Liver (tissue), 3 donors: ENCODE results near the gene SPTBN1.

Experiments
- CTCF ChIP-seq: fragments of 150-350 bp; IDR thresholded peaks from 2 replicates; pipeline ENCODE4 v1.5.1; 2017; ENCODE audit warnings: improper control_type of control experiment, low read depth, low read length; ENCODE audit not compliant: missing input control
- GABPA ChIP-seq, 2 donors: IDR thresholded peaks in 1 of 2; conservative IDR thresholded peaks in 1 of 2; 2 replicates each; pipeline ENCODE4 v1.6.1; 2016; ENCODE audit warnings: antibody characterized with exemption in 2 of 2, mild to moderate bottlenecking in 1 of 2, moderate library complexity in 1 of 2
- HNF4G ChIP-seq: IDR thresholded peaks from 2 replicates; pipeline ENCODE4 v1.6.1; 2016; ENCODE audit warnings: antibody characterized with exemption
- JUND ChIP-seq, 2 donors: IDR thresholded peaks; 2 replicates each; pipeline ENCODE4 v1.6.1; 2016; ENCODE audit warnings: antibody characterized with exemption in 2 of 2
- RAD21 ChIP-seq, 2 donors: IDR thresholded peaks; 2 replicates each; pipeline ENCODE4 v1.6.1; 2016; ENCODE audit warnings: antibody characterized with exemption in 2 of 2, mild to moderate bottlenecking in 2 of 2
- REST ChIP-seq: IDR thresholded peaks from 2 replicates; pipeline ENCODE4 v1.6.1; 2016; ENCODE audit warnings: antibody characterized with exemption, mild to moderate bottlenecking
- donor health status: healthy.
- donor health status: healthy.

GRCh38 chr2:54518430-54518829, 62.3 kb downstream of the SPTBN1 start:
- TF ChIP-seq CTCF = no peak
- TF ChIP-seq HNF4G = no peak
- TF ChIP-seq GABPA (IDR thresholded peaks at IDR 0.05 in 1 of 2, conservative IDR thresholded peaks at IDR 0.05 in 1 of 2) = no peak
- no peak for TF ChIP-seq RAD21 (IDR thresholded peaks at IDR 0.05)
- TF ChIP-seq JUND (IDR thresholded peaks at IDR 0.05) = no peak
- no peak for TF ChIP-seq REST
